WTC11 (cell line): ENCODE data around the gene ERCC6. TPM values are rescaled to one million over a fixed set of nuclear protein-coding genes. Genes with fewer than 3 reads are reported as not detected.

Experiments
- ATAC-seq: fragments of 200-7000 bp; cut with Tn5 transposase; 2 replicates; pipeline ENCODE4 v1.10.0; 2021; ENCODE audit warnings: mild to moderate bottlenecking, moderate library complexity
- CTCF ChIA-PET: fragments of 300-600 bp; sonication (Branson Sonifier 250); formaldehyde crosslinking; loops from one replicate; lab custom pipeline; 2021; ENCODE audit warnings: antibody characterized with exemption; lab: Charles Lee
- POLR2A ChIA-PET: fragments of 350-600 bp; sonication (Branson Sonifier 250); formaldehyde crosslinking; loops from one replicate; lab custom pipeline; 2021; ENCODE audit warnings: antibody characterized with exemption; lab: Charles Lee
- DNase-seq: peaks from one replicate; pipeline ENCODE4 v3.0.0; 2021; ENCODE audit warnings: low spot score
- H3K27ac Mint-ChIP-seq: 2 replicates; pipeline ENCODE4 v1.8.0; 2021; ENCODE audit warnings: mixed read lengths
- H3K27me3 Mint-ChIP-seq: 2 replicates; pipeline ENCODE4 v1.8.0; 2021; ENCODE audit warnings: low read depth, mild to moderate bottlenecking, moderate library complexity, mixed read lengths
- H3K36me3 Mint-ChIP-seq: 2 replicates; pipeline ENCODE4 v1.8.0; 2021; ENCODE audit warnings: mixed read lengths
- H3K4me1 Mint-ChIP-seq: 2 replicates; pipeline ENCODE4 v1.8.0; 2022; ENCODE audit warnings: mixed read lengths
- H3K4me3 Mint-ChIP-seq: 2 replicates; pipeline ENCODE4 v1.8.0; 2021; ENCODE audit warnings: mild to moderate bottlenecking, moderate library complexity, mixed read lengths
- H3K9me3 Mint-ChIP-seq: 2 replicates; pipeline ENCODE4 v1.8.0; 2021; ENCODE audit warnings: mixed read lengths
- ATF1 ChIP-seq: sonication (generic); formaldehyde crosslinking; IDR thresholded peaks from 2 replicates; pipeline ENCODE4 v1.8.1; 2023; ENCODE audit warnings: mild to moderate bottlenecking, moderate library complexity, missing genetic modification reagents
- ELF4 ChIP-seq: sonication (generic); formaldehyde crosslinking; IDR thresholded peaks from 2 replicates; pipeline ENCODE4 v1.8.1; 2022; ENCODE audit warnings: low read depth, mild to moderate bottlenecking, moderate library complexity, missing genetic modification reagents
- FOXP1 ChIP-seq: sonication (generic); formaldehyde crosslinking; IDR thresholded peaks from 2 replicates; pipeline ENCODE4 v1.8.0; 2022; ENCODE audit warnings: missing genetic modification reagents, mild to moderate bottlenecking, moderate library complexity, borderline replicate concordance
- NR1H2 ChIP-seq: sonication (generic); formaldehyde crosslinking; IDR thresholded peaks from 2 replicates; pipeline ENCODE4 v1.9.0; 2021; ENCODE audit warnings: mild to moderate bottlenecking, moderate library complexity, missing genetic modification reagents
- PRRX2 ChIP-seq: fragments of 250-450 bp; sonication (Bioruptor Pico); IDR thresholded peaks from 2 replicates; pipeline ENCODE4 v1.8.0; 2021; ENCODE audit warnings: mild to moderate bottlenecking
- RORB ChIP-seq: fragments of 250-450 bp; sonication (Bioruptor Pico); IDR thresholded peaks from 2 replicates; pipeline ENCODE4 v1.9.0; 2021; ENCODE audit warnings: mild to moderate bottlenecking
- SMAD3 ChIP-seq: sonication (generic); formaldehyde crosslinking; IDR thresholded peaks from 2 replicates; pipeline ENCODE4 v1.8.0; 2022; ENCODE audit warnings: missing genetic modification reagents, mild to moderate bottlenecking, borderline replicate concordance
- TEAD4 ChIP-seq: sonication (generic); formaldehyde crosslinking; IDR thresholded peaks from 2 replicates; pipeline ENCODE4 v1.8.0; 2022; ENCODE audit warnings: mild to moderate bottlenecking, missing genetic modification reagents
- ZNF138 ChIP-seq: sonication (generic); formaldehyde crosslinking; conservative IDR thresholded peaks from 2 replicates; pipeline ENCODE4 v1.8.1; 2022; ENCODE audit warnings: mild to moderate bottlenecking, moderate library complexity, missing genetic modification reagents
- ZNF219 ChIP-seq: sonication (generic); formaldehyde crosslinking; IDR thresholded peaks from 2 replicates; pipeline ENCODE4 v1.8.0; 2023; ENCODE audit warnings: missing genetic modification reagents, mild to moderate bottlenecking, borderline replicate concordance
- ZNF232 ChIP-seq: sonication (generic); formaldehyde crosslinking; IDR thresholded peaks from 2 replicates; pipeline ENCODE4 v1.8.0; 2022; ENCODE audit warnings: mild to moderate bottlenecking, missing genetic modification reagents
- ZNF263 ChIP-seq: sonication (generic); formaldehyde crosslinking; IDR thresholded peaks from 2 replicates; pipeline ENCODE4 v1.8.1; 2022; ENCODE audit warnings: low read depth, mild to moderate bottlenecking, moderate library complexity, missing genetic modification reagents
- ZNF317 ChIP-seq: sonication (generic); formaldehyde crosslinking; IDR thresholded peaks from 2 replicates; pipeline ENCODE4 v1.8.1; 2023; ENCODE audit warnings: low read depth, mild to moderate bottlenecking, moderate library complexity, missing genetic modification reagents, borderline replicate concordance
- ZNF671 ChIP-seq: fragments of 250-450 bp; sonication (Bioruptor Pico); IDR thresholded peaks from 2 replicates; pipeline ENCODE4 v1.8.0; 2021; ENCODE audit warnings: mild to moderate bottlenecking
- total RNA-seq: library from RNA; stranded (reverse); gene quantifications from 3 replicates; pipeline ENCODE4 v1.2.3, GENCODE V29; 2021
- TF ChIP-seq, protein P1 (sequence below): sonication (generic); formaldehyde crosslinking; conservative IDR thresholded peaks from 2 replicates; pipeline ENCODE4 v1.8.1; 2023; ENCODE audit warnings: mild to moderate bottlenecking, low read depth, missing genetic modification reagents, moderate library complexity
- TF ChIP-seq, protein P2 (sequence below): fragments of 250-450 bp; sonication (Bioruptor Pico); IDR thresholded peaks from 2 replicates; pipeline ENCODE4 v2.1.2; 2022; ENCODE audit warnings: mild to moderate bottlenecking, moderate library complexity
- TF ChIP-seq, protein P3 (sequence below): fragments of 250-450 bp; sonication (Bioruptor Pico); IDR thresholded peaks from 2 replicates; pipeline ENCODE4 v1.8.0; 2021; ENCODE audit warnings: mild to moderate bottlenecking
- TF ChIP-seq, protein P4 (sequence below): sonication (generic); formaldehyde crosslinking; IDR thresholded peaks from 2 replicates; pipeline ENCODE4 v1.8.1; 2022; ENCODE audit warnings: mild to moderate bottlenecking, moderate library complexity, missing genetic modification reagents
- TF ChIP-seq, protein P5 (sequence below): sonication (generic); formaldehyde crosslinking; IDR thresholded peaks from 2 replicates; pipeline ENCODE4 v1.8.1; 2023; ENCODE audit warnings: mild to moderate bottlenecking, missing genetic modification reagents, moderate library complexity
- TF ChIP-seq, protein P6 (sequence below): sonication (generic); formaldehyde crosslinking; IDR thresholded peaks from 2 replicates; pipeline ENCODE4 v1.8.1; 2023; ENCODE audit warnings: mild to moderate bottlenecking, missing genetic modification reagents
- TF ChIP-seq, protein P7 (sequence below): sonication (generic); formaldehyde crosslinking; IDR thresholded peaks from 2 replicates; pipeline ENCODE4 v1.8.1; 2023; ENCODE audit warnings: mild to moderate bottlenecking, missing genetic modification reagents, borderline replicate concordance

ERCC6 gene
- total RNA-seq, 1 experiment from 2014 or later = 10.9 TPM

DNA sequence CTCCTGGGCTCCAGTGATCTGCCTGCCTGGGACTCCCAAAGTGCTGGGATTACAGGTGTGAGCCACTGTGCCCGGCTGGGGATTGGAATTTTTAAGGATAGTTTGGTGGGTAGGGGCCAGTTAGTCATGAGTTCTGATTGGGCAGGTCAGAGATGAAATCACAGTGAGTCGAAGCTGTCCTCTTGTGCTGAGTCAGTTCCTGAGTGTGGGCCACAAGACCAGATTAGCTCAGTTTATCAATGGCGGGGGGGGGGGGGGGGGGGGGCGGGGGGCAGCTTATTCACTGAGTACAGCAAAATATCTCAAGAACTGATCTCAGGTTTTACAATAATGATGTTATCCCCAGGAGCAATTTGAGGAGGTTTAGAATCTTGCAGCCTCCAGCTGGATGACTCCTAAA lies 11.6 kb upstream of the ERCC6 start:
- Mint-ChIP-seq H3K4me3 (no peak overlapping the region), H3K9me3 (peaks cover 29% of the 10 kb centered on the region)
- no peak for TF ChIP-seq PRRX2
- no peak for TF ChIP-seq ZNF263 (CRISPR knock-in tag)
- TF ChIP-seq, protein P1, sequence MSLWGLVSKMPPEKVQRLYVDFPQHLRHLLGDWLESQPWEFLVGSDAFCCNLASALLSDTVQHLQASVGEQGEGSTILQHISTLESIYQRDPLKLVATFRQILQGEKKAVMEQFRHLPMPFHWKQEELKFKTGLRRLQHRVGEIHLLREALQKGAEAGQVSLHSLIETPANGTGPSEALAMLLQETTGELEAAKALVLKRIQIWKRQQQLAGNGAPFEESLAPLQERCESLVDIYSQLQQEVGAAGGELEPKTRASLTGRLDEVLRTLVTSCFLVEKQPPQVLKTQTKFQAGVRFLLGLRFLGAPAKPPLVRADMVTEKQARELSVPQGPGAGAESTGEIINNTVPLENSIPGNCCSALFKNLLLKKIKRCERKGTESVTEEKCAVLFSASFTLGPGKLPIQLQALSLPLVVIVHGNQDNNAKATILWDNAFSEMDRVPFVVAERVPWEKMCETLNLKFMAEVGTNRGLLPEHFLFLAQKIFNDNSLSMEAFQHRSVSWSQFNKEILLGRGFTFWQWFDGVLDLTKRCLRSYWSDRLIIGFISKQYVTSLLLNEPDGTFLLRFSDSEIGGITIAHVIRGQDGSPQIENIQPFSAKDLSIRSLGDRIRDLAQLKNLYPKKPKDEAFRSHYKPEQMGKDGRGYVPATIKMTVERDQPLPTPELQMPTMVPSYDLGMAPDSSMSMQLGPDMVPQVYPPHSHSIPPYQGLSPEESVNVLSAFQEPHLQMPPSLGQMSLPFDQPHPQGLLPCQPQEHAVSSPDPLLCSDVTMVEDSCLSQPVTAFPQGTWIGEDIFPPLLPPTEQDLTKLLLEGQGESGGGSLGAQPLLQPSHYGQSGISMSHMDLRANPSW = no peak
- no peak for TF ChIP-seq ZNF232 (CRISPR knock-in tag)
- TF ChIP-seq ZNF671 (CRISPR knock-in tag) = no peak
- no peak for TF ChIP-seq FOXP1 (CRISPR knock-in tag)
- TF ChIP-seq, protein P2, sequence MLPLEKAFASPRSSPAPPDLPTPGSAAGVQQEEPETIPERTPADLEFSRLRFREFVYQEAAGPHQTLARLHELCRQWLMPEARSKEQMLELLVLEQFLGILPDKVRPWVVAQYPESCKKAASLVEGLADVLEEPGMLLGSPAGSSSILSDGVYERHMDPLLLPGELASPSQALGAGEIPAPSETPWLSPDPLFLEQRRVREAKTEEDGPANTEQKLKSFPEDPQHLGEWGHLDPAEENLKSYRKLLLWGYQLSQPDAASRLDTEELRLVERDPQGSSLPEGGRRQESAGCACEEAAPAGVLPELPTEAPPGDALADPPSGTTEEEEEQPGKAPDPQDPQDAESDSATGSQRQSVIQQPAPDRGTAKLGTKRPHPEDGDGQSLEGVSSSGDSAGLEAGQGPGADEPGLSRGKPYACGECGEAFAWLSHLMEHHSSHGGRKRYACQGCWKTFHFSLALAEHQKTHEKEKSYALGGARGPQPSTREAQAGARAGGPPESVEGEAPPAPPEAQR (CRISPR knock-in tag) = no peak
- no peak for TF ChIP-seq SMAD3 (CRISPR knock-in tag)
- TF ChIP-seq, protein P3, sequence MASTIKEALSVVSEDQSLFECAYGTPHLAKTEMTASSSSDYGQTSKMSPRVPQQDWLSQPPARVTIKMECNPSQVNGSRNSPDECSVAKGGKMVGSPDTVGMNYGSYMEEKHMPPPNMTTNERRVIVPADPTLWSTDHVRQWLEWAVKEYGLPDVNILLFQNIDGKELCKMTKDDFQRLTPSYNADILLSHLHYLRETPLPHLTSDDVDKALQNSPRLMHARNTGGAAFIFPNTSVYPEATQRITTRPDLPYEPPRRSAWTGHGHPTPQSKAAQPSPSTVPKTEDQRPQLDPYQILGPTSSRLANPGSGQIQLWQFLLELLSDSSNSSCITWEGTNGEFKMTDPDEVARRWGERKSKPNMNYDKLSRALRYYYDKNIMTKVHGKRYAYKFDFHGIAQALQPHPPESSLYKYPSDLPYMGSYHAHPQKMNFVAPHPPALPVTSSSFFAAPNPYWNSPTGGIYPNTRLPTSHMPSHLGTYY (CRISPR knock-in tag) = no peak
- no peak for TF ChIP-seq ZNF219 (CRISPR knock-in tag)
- TF ChIP-seq, protein P4, sequence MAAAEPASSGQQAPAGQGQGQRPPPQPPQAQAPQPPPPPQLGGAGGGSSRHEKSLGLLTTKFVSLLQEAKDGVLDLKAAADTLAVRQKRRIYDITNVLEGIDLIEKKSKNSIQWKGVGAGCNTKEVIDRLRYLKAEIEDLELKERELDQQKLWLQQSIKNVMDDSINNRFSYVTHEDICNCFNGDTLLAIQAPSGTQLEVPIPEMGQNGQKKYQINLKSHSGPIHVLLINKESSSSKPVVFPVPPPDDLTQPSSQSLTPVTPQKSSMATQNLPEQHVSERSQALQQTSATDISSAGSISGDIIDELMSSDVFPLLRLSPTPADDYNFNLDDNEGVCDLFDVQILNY (CRISPR knock-in tag) = no peak
- no peak for TF ChIP-seq TEAD4
- TF ChIP-seq, protein P5, sequence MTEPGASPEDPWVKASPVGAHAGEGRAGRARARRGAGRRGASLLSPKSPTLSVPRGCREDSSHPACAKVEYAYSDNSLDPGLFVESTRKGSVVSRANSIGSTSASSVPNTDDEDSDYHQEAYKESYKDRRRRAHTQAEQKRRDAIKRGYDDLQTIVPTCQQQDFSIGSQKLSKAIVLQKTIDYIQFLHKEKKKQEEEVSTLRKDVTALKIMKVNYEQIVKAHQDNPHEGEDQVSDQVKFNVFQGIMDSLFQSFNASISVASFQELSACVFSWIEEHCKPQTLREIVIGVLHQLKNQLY (CRISPR knock-in tag) = no peak
- no peak for TF ChIP-seq ELF4 (CRISPR knock-in tag)
- TF ChIP-seq ZNF138 (CRISPR knock-in tag) = no peak
- no peak for TF ChIP-seq NR1H2 (CRISPR knock-in tag)
- TF ChIP-seq, all 79 proteins: peak for 0
- H3K36me3 Mint-ChIP-seq = peaks cover 9% of the 10 kb centered on the region
- H3K27ac Mint-ChIP-seq = no peak overlapping the region
- DNase-seq (no peak), ATAC-seq (peak; percentile 63)
- H3K4me1 Mint-ChIP-seq = peaks cover 5% of the 10 kb centered on the region; the same call in 1 of the 2 replicates
- peaks cover 23% of the 10 kb centered on the region for H3K27me3 Mint-ChIP-seq
- ChIA-PET CTCF (no interaction called here), POLR2A (interaction anchor here (1.1 kb wide), 1 partner anchor 12 kb away, joined by 4 read pairs; the partner anchor contains the start of gene ERCC6)

DNA sequence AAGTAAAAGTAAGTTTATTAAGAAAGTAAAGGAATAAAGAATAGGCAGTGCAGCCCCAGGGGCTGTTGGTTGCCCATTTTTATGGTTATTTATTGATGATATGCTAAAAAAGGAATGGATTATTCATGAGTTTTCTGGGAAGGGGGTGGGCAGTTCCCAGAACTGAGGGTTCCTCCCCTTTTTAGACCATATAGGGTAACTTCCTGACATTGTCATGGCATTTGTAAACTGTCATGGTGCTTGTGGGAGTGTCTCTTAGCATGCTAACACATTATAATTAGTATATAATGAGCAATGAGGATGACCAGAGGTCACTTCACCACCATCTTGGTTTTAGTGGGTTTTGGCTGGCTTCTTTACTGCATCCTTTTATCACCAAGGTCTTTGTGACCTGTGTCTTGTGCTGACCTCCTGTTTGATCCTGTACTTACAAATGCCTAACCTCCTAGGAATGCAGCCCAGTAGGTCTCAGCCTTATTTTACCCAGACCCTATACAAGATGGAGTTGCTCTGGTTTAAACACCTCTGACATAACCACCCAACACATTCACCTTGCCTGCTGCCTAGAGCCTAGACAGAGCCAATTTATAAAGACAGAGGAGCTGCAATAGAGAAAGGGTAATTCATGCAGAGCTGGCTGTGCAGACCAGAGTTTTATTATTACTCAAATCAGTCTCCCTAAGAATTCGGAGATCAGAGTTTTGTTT lies 10.9 kb upstream of the ERCC6 start:
- no peak for DNase-seq
- peaks cover 10% of the 10 kb centered on the region for H3K36me3 Mint-ChIP-seq
- ATAC-seq = no peak
- no peak overlapping the region for H3K4me3 Mint-ChIP-seq
- TF ChIP-seq SMAD3 (CRISPR knock-in tag) (no peak), ELF4 (CRISPR knock-in tag) (no peak), ZNF317 (CRISPR knock-in tag) (no peak), ATF1 (CRISPR knock-in tag) (no peak), RORB (CRISPR knock-in tag) (no peak)
- TF ChIP-seq, protein P6, sequence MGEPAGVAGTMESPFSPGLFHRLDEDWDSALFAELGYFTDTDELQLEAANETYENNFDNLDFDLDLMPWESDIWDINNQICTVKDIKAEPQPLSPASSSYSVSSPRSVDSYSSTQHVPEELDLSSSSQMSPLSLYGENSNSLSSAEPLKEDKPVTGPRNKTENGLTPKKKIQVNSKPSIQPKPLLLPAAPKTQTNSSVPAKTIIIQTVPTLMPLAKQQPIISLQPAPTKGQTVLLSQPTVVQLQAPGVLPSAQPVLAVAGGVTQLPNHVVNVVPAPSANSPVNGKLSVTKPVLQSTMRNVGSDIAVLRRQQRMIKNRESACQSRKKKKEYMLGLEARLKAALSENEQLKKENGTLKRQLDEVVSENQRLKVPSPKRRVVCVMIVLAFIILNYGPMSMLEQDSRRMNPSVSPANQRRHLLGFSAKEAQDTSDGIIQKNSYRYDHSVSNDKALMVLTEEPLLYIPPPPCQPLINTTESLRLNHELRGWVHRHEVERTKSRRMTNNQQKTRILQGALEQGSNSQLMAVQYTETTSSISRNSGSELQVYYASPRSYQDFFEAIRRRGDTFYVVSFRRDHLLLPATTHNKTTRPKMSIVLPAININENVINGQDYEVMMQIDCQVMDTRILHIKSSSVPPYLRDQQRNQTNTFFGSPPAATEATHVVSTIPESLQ (CRISPR knock-in tag) = no peak
- TF ChIP-seq, protein P7, sequence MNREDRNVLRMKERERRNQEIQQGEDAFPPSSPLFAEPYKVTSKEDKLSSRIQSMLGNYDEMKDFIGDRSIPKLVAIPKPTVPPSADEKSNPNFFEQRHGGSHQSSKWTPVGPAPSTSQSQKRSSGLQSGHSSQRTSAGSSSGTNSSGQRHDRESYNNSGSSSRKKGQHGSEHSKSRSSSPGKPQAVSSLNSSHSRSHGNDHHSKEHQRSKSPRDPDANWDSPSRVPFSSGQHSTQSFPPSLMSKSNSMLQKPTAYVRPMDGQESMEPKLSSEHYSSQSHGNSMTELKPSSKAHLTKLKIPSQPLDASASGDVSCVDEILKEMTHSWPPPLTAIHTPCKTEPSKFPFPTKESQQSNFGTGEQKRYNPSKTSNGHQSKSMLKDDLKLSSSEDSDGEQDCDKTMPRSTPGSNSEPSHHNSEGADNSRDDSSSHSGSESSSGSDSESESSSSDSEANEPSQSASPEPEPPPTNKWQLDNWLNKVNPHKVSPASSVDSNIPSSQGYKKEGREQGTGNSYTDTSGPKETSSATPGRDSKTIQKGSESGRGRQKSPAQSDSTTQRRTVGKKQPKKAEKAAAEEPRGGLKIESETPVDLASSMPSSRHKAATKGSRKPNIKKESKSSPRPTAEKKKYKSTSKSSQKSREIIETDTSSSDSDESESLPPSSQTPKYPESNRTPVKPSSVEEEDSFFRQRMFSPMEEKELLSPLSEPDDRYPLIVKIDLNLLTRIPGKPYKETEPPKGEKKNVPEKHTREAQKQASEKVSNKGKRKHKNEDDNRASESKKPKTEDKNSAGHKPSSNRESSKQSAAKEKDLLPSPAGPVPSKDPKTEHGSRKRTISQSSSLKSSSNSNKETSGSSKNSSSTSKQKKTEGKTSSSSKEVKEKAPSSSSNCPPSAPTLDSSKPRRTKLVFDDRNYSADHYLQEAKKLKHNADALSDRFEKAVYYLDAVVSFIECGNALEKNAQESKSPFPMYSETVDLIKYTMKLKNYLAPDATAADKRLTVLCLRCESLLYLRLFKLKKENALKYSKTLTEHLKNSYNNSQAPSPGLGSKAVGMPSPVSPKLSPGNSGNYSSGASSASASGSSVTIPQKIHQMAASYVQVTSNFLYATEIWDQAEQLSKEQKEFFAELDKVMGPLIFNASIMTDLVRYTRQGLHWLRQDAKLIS (CRISPR knock-in tag) = no peak
- H3K27me3 Mint-ChIP-seq = peaks cover 22% of the 10 kb centered on the region
- CTCF ChIA-PET = no interaction called here
- no peak overlapping the region for H3K27ac Mint-ChIP-seq
- peaks cover 5% of the 10 kb centered on the region; the same call in 1 of the 2 replicates for H3K4me1 Mint-ChIP-seq
- POLR2A ChIA-PET = interaction anchor here (1.1 kb wide), 1 partner anchor 11 kb away, joined by 4 read pairs; the partner anchor contains the start of gene ERCC6
- peaks cover 27% of the 10 kb centered on the region for H3K9me3 Mint-ChIP-seq
